ENCODE measurements around the gene FBXO40. TPM values are rescaled to one million over a fixed set of nuclear protein-coding genes. Genes with fewer than 3 reads are reported as not detected.

The FBXO40 gene
- total and polyA plus RNA-seq, 2 of the 13 experiments (the other 11 are each of a cell fraction or from before 2014, with no cell fraction given): not detected

- TF ChIP-seq CREB1 (IDR thresholded peaks at IDR 0.05): no peak
- peak; percentile 71; the same call in 1 of the 2 replicates for TF ChIP-seq CREB1 (CRISPR knock-in tag; IDR thresholded peaks at IDR 0.05)
- TF ChIP-seq EED (CRISPR knock-in tag; IDR thresholded peaks at IDR 0.05): no peak
- TF ChIP-seq SNAPC4 (CRISPR knock-in tag; IDR thresholded peaks at IDR 0.05): no peak
- TF ChIP-seq ZNF510 (CRISPR knock-in tag; IDR thresholded peaks at IDR 0.05; ENCODE audit: low read depth): no peak
- TF ChIP-seq ZNF225 (CRISPR knock-in tag; IDR thresholded peaks at IDR 0.05): 0 out of 2 replicates have a peak, but pooled peaks have one; percentile 19
- no peak for TF ChIP-seq ATF3 (CRISPR knock-in tag; IDR thresholded peaks at IDR 0.05)
- TF ChIP-seq ZBTB1 (CRISPR knock-in tag; IDR thresholded peaks at IDR 0.05; ENCODE audit: borderline replicate concordance): no peak
- no peak for TF ChIP-seq ZNF775 (CRISPR knock-in tag; IDR thresholded peaks at IDR 0.05; ENCODE audit: borderline replicate concordance)
- no peak for TF ChIP-seq KLF13 (CRISPR knock-in tag; IDR thresholded peaks at IDR 0.05)
- TF ChIP-seq POLR2A (IDR thresholded peaks at IDR 0.05; ENCODE audit: insufficient read depth in 1 of 2, low read depth in 2 of 2, low read length in 2 of 2): peak; percentile 49 to 63; a peak in 2 of 4 replicates
- no peak for TF ChIP-seq NFE2L2 (IDR thresholded peaks at IDR 0.05; ENCODE audit: low read length)
- no peak for TF ChIP-seq ZSCAN30 (CRISPR knock-in tag; IDR thresholded peaks at IDR 0.05)
- no peak for TF ChIP-seq ZNF10 (CRISPR knock-in tag; IDR thresholded peaks at IDR 0.05; ENCODE audit: borderline replicate concordance, low read depth)
- peak; percentile 82 for TF ChIP-seq DRAP1 (CRISPR knock-in tag; IDR thresholded peaks at IDR 0.05)
- TF ChIP-seq ZNF660 (CRISPR knock-in tag; IDR thresholded peaks at IDR 0.05; ENCODE audit: borderline replicate concordance, low read depth): no peak
- TF ChIP-seq ATF2 (CRISPR knock-in tag; IDR thresholded peaks at IDR 0.05): no peak
- TF ChIP-seq SP2 (CRISPR knock-in tag; IDR thresholded peaks at IDR 0.05): peak; percentile 73
- 0 out of 2 replicates have a peak, but pooled peaks have one; percentile 41 for TF ChIP-seq RXRB (CRISPR knock-in tag; IDR thresholded peaks at IDR 0.05; ENCODE audit: borderline replicate concordance)
- TF ChIP-seq ZNF430 (CRISPR knock-in tag; IDR thresholded peaks at IDR 0.05): peak; percentile 79; the same call in 1 of the 2 replicates
- TF ChIP-seq HIVEP1 (CRISPR knock-in tag; IDR thresholded peaks at IDR 0.05): no peak; the same call in 1 of the 2 replicates
- TF ChIP-seq NR2F6 (IDR thresholded peaks at IDR 0.05): no peak
- TF ChIP-seq NR2F6 (CRISPR knock-in tag; IDR thresholded peaks at IDR 0.05): no peak
- TF ChIP-seq ZNF260 (CRISPR knock-in tag; IDR thresholded peaks at IDR 0.05; ENCODE audit: borderline replicate concordance, low read depth): no peak
Measured at GRCh38 chr3:121545574-121546455, 47.4 kb upstream of the FBXO40 start, which contains the start of gene POLQ (continued).

Measured in HepG2 (cell line).